Sigmoid colon (tissue), 4 donors: Measurements from ENCODE around the gene AFDN.

Experiments
- CTCF ChIP-seq, 4 experiments: fragments of 450-650 bp in 3 of 4; fragments of 200-600 bp in 1 of 4; IDR thresholded peaks; one replicate each; pipeline ENCODE4 v1.5.1; 2016 to 2019; ENCODE audit warnings: antibody characterized with exemption in 4 of 4, mild to moderate bottlenecking in 3 of 4, moderate library complexity in 2 of 4
- EP300 ChIP-seq, 4 donors: sonication (generic); formaldehyde crosslinking; IDR thresholded peaks; one replicate each; pipeline ENCODE4 v1.6.1; 2017; ENCODE audit warnings: antibody characterized with exemption in 4 of 4
- POLR2A ChIP-seq, 2 donors: fragments of 450-650 bp; IDR thresholded peaks; one replicate each; pipeline ENCODE4 v1.6.1; 2016; ENCODE audit warnings: antibody characterized with exemption in 2 of 2, mild to moderate bottlenecking in 2 of 2, moderate library complexity in 2 of 2
- POLR2AphosphoS5 ChIP-seq, 4 donors: sonication (generic); formaldehyde crosslinking; IDR thresholded peaks; one replicate each; pipeline ENCODE4 v1.6.1; 2017; ENCODE audit warnings: antibody characterized with exemption in 4 of 4

DNA sequence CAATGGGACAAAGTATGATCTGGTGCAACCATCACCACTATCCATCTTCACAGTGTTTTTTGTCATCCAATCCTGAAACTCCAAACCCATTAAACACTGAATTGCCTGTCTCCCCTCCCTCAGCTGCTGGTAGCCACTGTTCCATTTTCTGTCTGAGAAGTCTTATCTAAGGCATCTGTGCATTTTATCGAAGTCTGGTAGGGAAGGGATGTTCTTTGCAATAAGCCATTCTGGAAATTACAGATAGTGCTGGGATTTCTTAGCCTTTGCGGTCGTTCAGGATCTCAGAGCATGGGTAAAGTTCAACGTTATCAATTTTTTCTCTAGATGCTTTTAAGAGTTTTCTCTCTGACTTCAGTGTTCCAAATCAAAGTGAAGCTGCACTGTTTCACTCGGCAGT, 194.9 kb downstream of the AFDN start:
- no peak for TF ChIP-seq CTCF (IDR thresholded peaks at IDR 0.05)
- TF ChIP-seq POLR2A (IDR thresholded peaks at IDR 0.05), result no peak
- no peak for TF ChIP-seq EP300 (IDR thresholded peaks at IDR 0.05)
- TF ChIP-seq POLR2AphosphoS5 (IDR thresholded peaks at IDR 0.05), result no peak
